ENCODE data around the gene NIPBL. TPM values are rescaled to one million over a fixed set of nuclear protein-coding genes. Genes with fewer than 3 reads are reported as not detected.
"Not testable (repeated sequence)": the region's sequence is repeated elsewhere in the genome, so short reads cannot be mapped to it uniquely, and the experiment has no call there.

NIPBL gene
- total and polyA plus RNA-seq, 8 donors = 48.8 to 80.2 (median 67.6) TPM

DNA sequence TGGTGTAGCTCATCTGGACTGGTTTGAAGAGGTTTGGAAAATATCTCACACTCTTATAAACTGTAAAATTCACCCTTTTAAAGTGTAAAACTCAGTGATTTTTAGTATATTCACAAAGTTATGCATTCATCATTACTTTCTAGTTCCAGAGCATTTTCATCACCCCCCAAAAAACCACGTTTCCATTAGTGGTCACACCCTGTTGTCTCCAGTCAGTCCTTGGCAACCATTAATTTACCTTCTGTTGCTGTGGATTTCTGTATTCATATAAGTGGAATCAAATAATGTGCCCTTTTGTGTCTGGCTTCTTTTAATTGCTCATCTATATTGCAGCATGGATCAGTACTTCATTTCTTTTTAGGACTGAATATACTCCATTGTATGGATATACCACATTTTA, 18.4 kb downstream of the NIPBL start:
- Histone ChIP-seq H3K9me3 (no peaks in the 10 kb centered on the region), H3K4me3 (no peak overlapping the region), H3K36me3 (peaks cover 0 to 7% of the 10 kb centered on the region in 2 donors), H3K4me1 (peaks cover 0 to 50% of the 10 kb centered on the region in 2 donors), H3K27ac (no peak overlapping the region), H3K27me3 (no peaks in the 10 kb centered on the region)
- TF ChIP-seq, protein P1, sequence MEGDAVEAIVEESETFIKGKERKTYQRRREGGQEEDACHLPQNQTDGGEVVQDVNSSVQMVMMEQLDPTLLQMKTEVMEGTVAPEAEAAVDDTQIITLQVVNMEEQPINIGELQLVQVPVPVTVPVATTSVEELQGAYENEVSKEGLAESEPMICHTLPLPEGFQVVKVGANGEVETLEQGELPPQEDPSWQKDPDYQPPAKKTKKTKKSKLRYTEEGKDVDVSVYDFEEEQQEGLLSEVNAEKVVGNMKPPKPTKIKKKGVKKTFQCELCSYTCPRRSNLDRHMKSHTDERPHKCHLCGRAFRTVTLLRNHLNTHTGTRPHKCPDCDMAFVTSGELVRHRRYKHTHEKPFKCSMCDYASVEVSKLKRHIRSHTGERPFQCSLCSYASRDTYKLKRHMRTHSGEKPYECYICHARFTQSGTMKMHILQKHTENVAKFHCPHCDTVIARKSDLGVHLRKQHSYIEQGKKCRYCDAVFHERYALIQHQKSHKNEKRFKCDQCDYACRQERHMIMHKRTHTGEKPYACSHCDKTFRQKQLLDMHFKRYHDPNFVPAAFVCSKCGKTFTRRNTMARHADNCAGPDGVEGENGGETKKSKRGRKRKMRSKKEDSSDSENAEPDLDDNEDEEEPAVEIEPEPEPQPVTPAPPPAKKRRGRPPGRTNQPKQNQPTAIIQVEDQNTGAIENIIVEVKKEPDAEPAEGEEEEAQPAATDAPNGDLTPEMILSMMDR (IDR thresholded peaks at IDR 0.05) = no peak
- ATAC-seq (no peak), DNase-seq (no peak)
- intact Hi-C loops (cut with DNase I) = no loop called here

GRCh38 chr5:36896476-36896875, 19.9 kb downstream of the NIPBL start:
- intact Hi-C loops (cut with DNase I) = no loop called here
- H3K9me3 ChIP-seq = no peaks in the 10 kb centered on the region
- no peaks in the 10 kb centered on the region for H3K36me3 ChIP-seq
- no peaks in the 10 kb centered on the region for H3K27me3 ChIP-seq
- peaks cover 0 to 60% of the 10 kb centered on the region in 2 donors for H3K4me1 ChIP-seq
- DNase-seq = no peak
- H3K4me3 ChIP-seq = no peak overlapping the region
- no peak for ATAC-seq
- TF ChIP-seq, protein P1 (IDR thresholded peaks at IDR 0.05) = no peak
- no peak overlapping the region for H3K27ac ChIP-seq

DNA sequence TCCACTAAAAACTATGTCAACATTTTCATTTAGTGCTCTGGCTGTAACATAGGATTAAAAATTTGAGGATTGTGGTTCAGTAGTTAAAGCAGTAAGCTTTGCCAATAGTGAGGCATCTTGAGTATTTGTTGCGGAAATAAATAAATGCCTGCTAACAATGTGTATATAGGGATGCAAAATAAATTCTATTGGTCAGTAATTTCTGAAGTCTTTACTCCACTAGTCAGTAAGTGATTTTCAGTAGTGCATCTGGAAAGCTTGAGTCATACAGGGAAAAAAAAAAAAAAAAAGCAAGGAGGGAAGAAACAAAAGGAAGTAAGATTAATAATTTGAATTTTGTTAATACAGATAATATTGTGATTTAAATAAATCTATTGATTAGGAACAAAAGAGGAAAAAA, 21.0 kb downstream of the NIPBL start:
- DNase-seq = no peak
- peaks cover 0 to 4% of the 10 kb centered on the region in 2 donors for H3K9me3 ChIP-seq
- TF ChIP-seq, protein P1 (IDR thresholded peaks at IDR 0.05) = no peak
- H3K4me3 ChIP-seq = no peak overlapping the region
- peak; percentile 50 for ATAC-seq
- H3K36me3 ChIP-seq = no peaks in the 10 kb centered on the region
- peaks cover 0 to 60% of the 10 kb centered on the region in 2 donors for H3K4me1 ChIP-seq
- H3K27me3 ChIP-seq = no peaks in the 10 kb centered on the region
- intact Hi-C loops (cut with DNase I) = no loop called here
- no peak overlapping the region for H3K27ac ChIP-seq

- Histone ChIP-seq H3K27ac (no peak overlapping the region), H3K27me3 (no peaks in the 10 kb centered on the region), H3K9me3 (peaks cover 0 to 4% of the 10 kb centered on the region in 2 donors), H3K4me1 (peaks cover 0 to 57% of the 10 kb centered on the region in 2 donors), H3K36me3 (no peaks in the 10 kb centered on the region), H3K4me3 (no peak overlapping the region)
- TF ChIP-seq, protein P1 (IDR thresholded peaks at IDR 0.05) = no peak
- DNase-seq (no peak), ATAC-seq (no peak)
- intact Hi-C loops (cut with DNase I) = no loop called here
Observed at GRCh38 chr5:36899860-36900259, 23.3 kb downstream of the NIPBL start.

DNA sequence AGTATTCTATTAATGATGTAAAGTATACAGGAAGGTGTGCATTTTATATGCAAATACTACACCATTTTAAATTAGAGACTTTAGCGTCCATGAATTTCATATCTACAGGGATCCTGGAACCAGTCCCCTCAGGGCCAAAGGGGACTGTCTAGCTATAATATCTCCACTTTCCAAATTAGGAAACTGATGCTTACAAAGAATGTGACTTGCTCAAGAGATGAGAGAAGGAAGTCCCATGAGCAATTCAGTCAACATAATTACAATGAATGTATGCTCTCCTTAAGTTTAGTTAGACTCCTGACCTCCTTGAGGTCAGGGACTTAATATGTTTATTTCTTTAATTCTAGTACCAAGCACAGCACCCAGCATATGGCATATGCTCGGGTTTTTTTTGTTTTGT, 23.7 kb downstream of the NIPBL start:
- peaks cover 0 to 4% of the 10 kb centered on the region in 2 donors for H3K9me3 ChIP-seq
- intact Hi-C loops (cut with DNase I) = no loop called here
- TF ChIP-seq, protein P1 (IDR thresholded peaks at IDR 0.05) = no peak
- H3K27me3 ChIP-seq = no peaks in the 10 kb centered on the region
- no peak overlapping the region for H3K27ac ChIP-seq
- no peaks in the 10 kb centered on the region for H3K36me3 ChIP-seq
- H3K4me3 ChIP-seq = no peak overlapping the region
- H3K4me1 ChIP-seq = peaks cover 0 to 55% of the 10 kb centered on the region in 2 donors
- no peak for DNase-seq
- ATAC-seq = no peak

- H3K4me1 ChIP-seq = peaks cover 0 to 49% of the 10 kb centered on the region in 2 donors
- H3K9me3 ChIP-seq; intact Hi-C loops (cut with DNase I); DNase-seq; H3K4me3 ChIP-seq; H3K27me3 ChIP-seq; H3K27ac ChIP-seq; ATAC-seq; H3K36me3 ChIP-seq: not testable (repeated sequence)
Observed at GRCh38 chr5:36901077-36901476, 24.5 kb downstream of the NIPBL start.

All from left lung (tissue), 10 donors.